ENCODE results near the gene CDH1.

The CDH1 gene

GRCh38 chr16:68762996-68763756 lies 26.1 kb downstream of the CDH1 start:
- no peak overlapping the region for H3K27ac ChIP-seq
- no peak for TF ChIP-seq CTCF (IDR thresholded peaks at IDR 0.05)
- no peak for TF ChIP-seq ZFX (IDR thresholded peaks at IDR 0.05; ENCODE audit: borderline replicate concordance)

- TF ChIP-seq CTCF (IDR thresholded peaks at IDR 0.05) (no peak), ZFX (IDR thresholded peaks at IDR 0.05; ENCODE audit: borderline replicate concordance) (no peak)
- H3K27ac ChIP-seq = no peak overlapping the region
Observed at GRCh38 chr16:68764862-68765261, 27.8 kb downstream of the CDH1 start.

GRCh38 chr16:68767581-68767980 lies 30.5 kb downstream of the CDH1 start:
- no peak overlapping the region for H3K27ac ChIP-seq
- TF ChIP-seq ZFX (IDR thresholded peaks at IDR 0.05; ENCODE audit: borderline replicate concordance) (no peak), CTCF (IDR thresholded peaks at IDR 0.05) (no peak)

GRCh38 chr16:68768175-68768574 lies 31.1 kb downstream of the CDH1 start:
- no peak for TF ChIP-seq ZFX (IDR thresholded peaks at IDR 0.05; ENCODE audit: borderline replicate concordance)
- no peak for TF ChIP-seq CTCF (IDR thresholded peaks at IDR 0.05)
- no peak overlapping the region for H3K27ac ChIP-seq

- no peak for TF ChIP-seq CTCF (IDR thresholded peaks at IDR 0.05)
- H3K27ac ChIP-seq = no peak overlapping the region
Observed at GRCh38 chr16:68768771-68769170, 31.7 kb downstream of the CDH1 start.

GRCh38 chr16:68770671-68771070 lies 33.6 kb downstream of the CDH1 start:
- H3K27ac ChIP-seq = no peak overlapping the region
- TF ChIP-seq ZFX (IDR thresholded peaks at IDR 0.05; ENCODE audit: borderline replicate concordance) (no peak), CTCF (IDR thresholded peaks at IDR 0.05) (no peak)

- H3K27ac ChIP-seq = no peak overlapping the region
- TF ChIP-seq CTCF (IDR thresholded peaks at IDR 0.05) (no peak), ZFX (IDR thresholded peaks at IDR 0.05; ENCODE audit: borderline replicate concordance) (no peak)
Observed at GRCh38 chr16:68772030-68772681, 35.1 kb downstream of the CDH1 start.
